Psoas muscle (tissue), 8 donors: ENCODE data around the gene FBN3. TPM values are rescaled to one million over a fixed set of nuclear protein-coding genes. Genes with fewer than 3 reads are reported as not detected.

Experiments
- ATAC-seq, 4 donors: fragments of 200-7000 bp; cut with Tn5 transposase; one replicate each; pipeline ENCODE4 v1.9.1; 2020; ENCODE audit warnings: moderate library complexity in 3 of 4, mild to moderate bottlenecking in 2 of 4
- DNase-seq, 2 donors: peaks; one replicate each; pipeline ENCODE4 v3.0.0-alpha.2; 2020
- H3K27ac ChIP-seq: fragments of 200-600 bp; one replicate; pipeline ENCODE4 v1.8.0; 2022
- H3K27me3 ChIP-seq, 3 donors: fragments of 200-600 bp in 1 of 3; one replicate each; pipeline versions ENCODE4 v1.6.1 to v1.8.0; 2013 to 2022; ENCODE audit warnings: low read length in 2 of 3, mild to moderate bottlenecking in 2 of 3, moderate library complexity in 1 of 3; ENCODE audit not compliant: insufficient read depth in 3 of 3
- H3K36me3 ChIP-seq, 2 donors: fragments of 200-600 bp in 1 of 2; one replicate each; pipeline versions ENCODE4 v1.6.1 to v1.8.0; 2013 to 2022; ENCODE audit warnings: low read depth in 1 of 2, mild to moderate bottlenecking in 1 of 2, moderate library complexity in 1 of 2; ENCODE audit not compliant: insufficient read depth in 1 of 2
- H3K4me1 ChIP-seq: fragments of 200-600 bp; one replicate; pipeline ENCODE4 v1.8.0; 2022
- H3K4me3 ChIP-seq: fragments of 200-600 bp; one replicate; pipeline ENCODE4 v1.8.0; 2022; ENCODE audit warnings: mild to moderate bottlenecking
- H3K9me3 ChIP-seq: fragments of 200-600 bp; one replicate; pipeline ENCODE4 v1.8.0; 2022
- WGBS, 3 donors: extraction: QIAGEN DNeasy Blood & Tissue Kit; methylation state at CpG; one replicate each; pipeline versions ENCODE4 v1.1.6 to v1.1.7; 2013; 5-methylcytosine and 5-hydroxymethylcytosine counted together
- intact Hi-C, 2 donors: fragments of 100-400 bp; cut with DNase I; formaldehyde crosslinking; loops; one replicate each; pipeline versions ENCODE4 v1.11.0 to v1.14.2; 2022
- polyA plus RNA-seq, 3 donors: library from polyadenylated mRNA; stranded (reverse); fragments of 200-250 nt; gene quantifications; one replicate each; pipeline ENCODE4 v1.2.3, GENCODE V29; 2013
- total RNA-seq, 4 donors: library from RNA; stranded (reverse); fragmentation: NEBNext Ultra II Directional in 2 of 4; extraction: Animal tissue kit (Norgen Biotek cat#: 25700) in 2 of 4; gene quantifications; one replicate each; pipeline versions ENCODE4 v1.2.1 to v1.2.4, GENCODE V29; 2021 to 2023
- TF ChIP-seq, protein P1 (sequence below): fragments of 200-600 bp; IDR thresholded peaks from one replicate; pipeline ENCODE4 v1.8.0; 2022; ENCODE audit warnings: antibody characterized with exemption
- donor health status: healthy with polysubstance abuse.
- donor health status: DM: no; HTN: no; CAD: no; lungs with moderate emphysema.
- donor health status: Bipolar disorder and iron deficiency.
- donor health status: healthy.
- donor health status: DM: yes; HTN: yes; CAD: no.
- donor health status: DM: no; HTN: no; CAD: no.
- donor health status: DM: no; HTN: no; CAD: no.
- donor health status: DM: yes; HTN: yes; CAD: no.

The FBN3 gene
- total and polyA plus RNA-seq, 7 donors = 0.01 to 0.51 (median 0.02) TPM; not detected in 2

DNA sequence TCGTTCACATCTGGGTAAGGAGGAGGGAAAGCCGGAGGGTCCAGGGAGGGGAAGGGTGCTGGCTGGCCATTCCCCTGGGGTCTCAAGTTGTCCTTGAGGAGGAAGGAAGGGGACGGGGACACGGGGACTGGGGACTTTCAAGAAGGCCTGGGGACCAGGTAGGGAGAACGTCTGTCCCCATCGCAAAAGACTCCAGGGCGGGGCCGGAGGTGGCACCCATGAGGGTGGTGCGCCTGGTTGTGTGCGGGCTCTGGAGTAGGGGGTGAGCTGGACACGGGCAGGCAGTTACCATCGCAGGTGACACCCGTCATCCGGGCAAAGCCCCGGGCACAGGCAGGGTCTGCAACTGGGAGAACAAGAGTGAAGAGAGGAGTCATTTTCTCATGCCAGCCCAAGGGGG, 23.4 kb downstream of the FBN3 start:
- 89 to 91% (median 91%) methylated on average over 13 to 15 of the region's 15 CpGs for WGBS, 3 donors
- DNase-seq = no peak

DNA sequence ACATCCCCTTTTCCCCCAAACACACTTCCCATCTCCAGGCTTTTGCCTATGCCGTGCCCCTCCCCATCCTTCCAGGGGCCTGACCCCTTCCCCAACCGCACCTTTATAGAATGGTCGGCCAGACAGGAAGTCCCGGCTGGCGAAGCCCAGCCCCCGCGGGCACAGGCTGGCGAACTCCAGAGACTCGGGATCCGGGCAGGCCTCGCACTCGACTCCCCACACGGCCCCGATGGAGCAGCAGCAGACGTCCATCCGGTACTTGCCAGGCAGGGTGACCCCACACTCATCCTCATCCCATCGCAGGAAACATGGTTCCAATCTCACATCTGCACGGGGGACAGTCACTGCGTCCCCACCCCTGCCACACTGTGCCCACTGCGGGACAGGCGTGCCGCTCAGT, 25.7 kb downstream of the FBN3 start:
- TF ChIP-seq, protein P1, sequence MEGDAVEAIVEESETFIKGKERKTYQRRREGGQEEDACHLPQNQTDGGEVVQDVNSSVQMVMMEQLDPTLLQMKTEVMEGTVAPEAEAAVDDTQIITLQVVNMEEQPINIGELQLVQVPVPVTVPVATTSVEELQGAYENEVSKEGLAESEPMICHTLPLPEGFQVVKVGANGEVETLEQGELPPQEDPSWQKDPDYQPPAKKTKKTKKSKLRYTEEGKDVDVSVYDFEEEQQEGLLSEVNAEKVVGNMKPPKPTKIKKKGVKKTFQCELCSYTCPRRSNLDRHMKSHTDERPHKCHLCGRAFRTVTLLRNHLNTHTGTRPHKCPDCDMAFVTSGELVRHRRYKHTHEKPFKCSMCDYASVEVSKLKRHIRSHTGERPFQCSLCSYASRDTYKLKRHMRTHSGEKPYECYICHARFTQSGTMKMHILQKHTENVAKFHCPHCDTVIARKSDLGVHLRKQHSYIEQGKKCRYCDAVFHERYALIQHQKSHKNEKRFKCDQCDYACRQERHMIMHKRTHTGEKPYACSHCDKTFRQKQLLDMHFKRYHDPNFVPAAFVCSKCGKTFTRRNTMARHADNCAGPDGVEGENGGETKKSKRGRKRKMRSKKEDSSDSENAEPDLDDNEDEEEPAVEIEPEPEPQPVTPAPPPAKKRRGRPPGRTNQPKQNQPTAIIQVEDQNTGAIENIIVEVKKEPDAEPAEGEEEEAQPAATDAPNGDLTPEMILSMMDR = no peak
- Histone ChIP-seq H3K27ac (no peak overlapping the region), H3K9me3 (no peaks in the 10 kb centered on the region), H3K36me3 (no peaks in the 10 kb centered on the region), H3K4me3 (no peak overlapping the region), H3K4me1 (no peaks in the 10 kb centered on the region), H3K27me3 (no peaks in the 10 kb centered on the region)
- ATAC-seq (no peak), DNase-seq (no peak)
- 88 to 92% (median 90%) methylated on average over 22 of the region's 22 CpGs for WGBS, 3 donors
- intact Hi-C loops = no loop called here

More for the DNA sequence above, 23.4 kb downstream of the FBN3 start:
- Histone ChIP-seq H3K27me3 (no peaks in the 10 kb centered on the region), H3K9me3 (no peaks in the 10 kb centered on the region), H3K4me1 (no peaks in the 10 kb centered on the region), H3K36me3 (no peaks in the 10 kb centered on the region), H3K27ac (no peak overlapping the region), H3K4me3 (no peak overlapping the region)
- TF ChIP-seq, protein P1 = no peak
- no peak for ATAC-seq
- intact Hi-C loops = no loop called here

DNA sequence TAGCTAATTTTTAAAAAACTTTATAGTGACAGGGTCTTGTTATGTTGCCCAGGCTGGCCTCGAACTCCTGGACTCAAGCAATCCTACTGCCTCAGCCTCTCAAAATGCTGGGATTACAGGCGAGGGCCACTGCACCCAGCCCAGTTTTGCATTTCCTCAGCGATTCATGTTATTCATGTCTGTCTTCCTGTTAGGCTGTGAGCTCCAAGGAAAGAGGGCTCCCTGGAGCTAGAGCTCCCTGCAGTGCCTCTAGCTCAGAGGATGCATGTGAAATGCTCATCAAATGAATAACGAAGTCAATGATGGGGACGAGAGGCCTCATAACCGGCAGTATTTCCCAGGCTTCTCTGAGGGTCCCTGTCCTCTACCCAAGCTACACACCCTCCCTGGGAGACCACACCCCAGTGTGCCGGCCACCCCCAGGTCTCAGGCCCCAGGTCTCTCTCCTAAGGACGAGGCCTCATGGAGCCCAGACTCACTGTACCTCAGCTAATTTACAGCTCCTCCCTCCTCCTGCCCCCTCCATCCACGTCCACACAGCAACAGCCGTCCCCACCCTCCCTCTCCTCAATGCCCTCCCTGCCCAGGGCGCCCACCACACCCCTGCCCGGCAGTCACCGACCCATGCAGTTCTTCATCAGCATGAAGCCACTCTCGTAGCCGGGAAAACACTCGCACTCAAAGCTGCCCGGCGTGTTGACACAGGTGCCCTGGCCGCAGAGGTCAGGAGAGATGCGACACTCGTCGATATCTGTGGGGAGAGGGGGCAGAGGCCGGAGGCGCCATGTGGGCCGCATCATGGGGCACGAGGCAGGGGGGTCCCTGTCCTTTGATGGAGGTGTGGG, 28.5 kb downstream of the FBN3 start:
- DNase-seq = no peak
- TF ChIP-seq, protein P1 = no peak
- ATAC-seq = no peak
- intact Hi-C loops = no loop called here
- Histone ChIP-seq H3K4me1 (no peaks in the 10 kb centered on the region), H3K27me3 (peaks cover 0 to 1% (median 0%) of the 10 kb centered on the region in 3 donors), H3K36me3 (no peaks in the 10 kb centered on the region), H3K9me3 (no peaks in the 10 kb centered on the region), H3K4me3 (no peak overlapping the region), H3K27ac (no peak overlapping the region)
- 84 to 85% (median 84%) methylated on average over 26 of the region's 26 CpGs for WGBS, 3 donors

DNA sequence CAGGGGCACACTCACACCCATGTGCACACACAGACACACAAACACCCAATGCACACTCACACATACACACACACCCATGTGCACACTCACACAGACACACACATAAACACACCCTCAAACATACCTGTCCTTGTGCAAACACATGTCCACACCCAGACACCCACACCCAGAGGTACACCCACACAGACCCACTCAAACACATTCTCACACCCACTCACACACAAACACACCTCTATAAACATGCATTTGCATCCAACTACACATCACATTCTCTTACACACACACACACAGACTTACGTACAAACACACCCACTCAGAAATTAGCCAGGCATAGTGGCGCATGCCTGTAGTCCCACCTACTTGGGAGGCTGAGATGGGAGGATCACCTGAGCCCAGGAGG, 31.4 kb downstream of the FBN3 start:
- TF ChIP-seq, protein P1 = no peak
- Histone ChIP-seq H3K4me3 (no peak overlapping the region), H3K36me3 (no peaks in the 10 kb centered on the region), H3K27me3 (peaks cover 0 to 1% (median 0%) of the 10 kb centered on the region in 3 donors), H3K9me3 (no peaks in the 10 kb centered on the region), H3K27ac (no peak overlapping the region), H3K4me1 (no peaks in the 10 kb centered on the region)
- ATAC-seq = no peak
- intact Hi-C loops = no loop called here
- 92 to 100% (median 96%) methylated on average over 2 of the region's 2 CpGs for WGBS, 3 donors
- no peak for DNase-seq
